Measurements from ENCODE around the gene METTL6. TPM values are rescaled to one million over a fixed set of nuclear protein-coding genes. Genes with fewer than 3 reads are reported as not detected.
"Not testable (repeated sequence)": the region's sequence is repeated elsewhere in the genome, so short reads cannot be mapped to it uniquely, and the experiment has no call there.

Gene METTL6
- total and polyA plus RNA-seq, 2 of the 4 experiments (the other 2 are of a cell fraction): 15.4 to 21.5 TPM

DNA sequence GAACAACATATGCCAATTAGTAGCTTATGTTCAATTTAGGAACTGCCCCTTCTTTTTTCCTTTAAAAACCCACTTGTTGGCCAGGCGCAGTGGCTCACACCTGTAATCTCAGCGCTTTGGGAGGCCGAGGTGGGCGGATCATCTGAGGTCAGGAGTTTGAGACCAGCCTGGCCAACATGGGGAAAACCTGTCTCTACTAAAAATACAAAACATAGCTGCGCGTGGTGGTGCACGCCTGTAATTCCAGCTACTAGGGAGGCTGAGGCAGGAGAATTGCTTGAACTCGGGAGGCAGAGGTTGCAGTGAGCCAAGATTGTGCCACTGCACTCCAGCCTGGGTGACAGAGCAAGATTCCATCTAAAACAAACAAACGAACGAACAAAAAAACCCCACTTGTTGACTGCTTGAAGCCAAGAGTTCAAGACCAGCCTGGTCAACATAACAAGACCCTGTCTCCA, 42.1 kb downstream of the METTL6 start:
- H2BK120ac ChIP-seq (ENCODE audit: low read depth, low read length); H3K56ac ChIP-seq (ENCODE audit: extremely low read depth, insufficient read depth, low read length); H3K4me3 ChIP-seq (ENCODE audit: insufficient read depth, low read depth, low read length); CTCF ChIA-PET; H3K27ac ChIP-seq (ENCODE audit: insufficient read depth, low read length); H3K9me1 ChIP-seq (ENCODE audit: insufficient read depth, low read length); intact Hi-C loops (cut with micrococcal nuclease); H4K5ac ChIP-seq (ENCODE audit: low read depth, low read length); H3K4me1 ChIP-seq (ENCODE audit: control insufficient read depth, insufficient read depth, low read length); H2BK15ac ChIP-seq (ENCODE audit: low read depth, low read length); H4K8ac ChIP-seq (ENCODE audit: low read depth in 2 of 2, low read length in 2 of 2); H3K27me3 ChIP-seq (ENCODE audit: control insufficient read depth, insufficient read depth, low read length); H3K14ac ChIP-seq (replicated peaks; ENCODE audit: low read depth, low read length); H2BK20ac ChIP-seq (ENCODE audit: low read depth, low read length); H3K4me2 ChIP-seq (ENCODE audit: low read depth, low read length); H2AFZ ChIP-seq (replicated peaks; ENCODE audit: low read length, poor library complexity); H3K23ac ChIP-seq (ENCODE audit: low read depth, low read length); H2AK9ac ChIP-seq (replicated peaks; ENCODE audit: low read depth, low read length, poor library complexity); H3K4ac ChIP-seq (ENCODE audit: low read depth, low read length); H4K91ac ChIP-seq (ENCODE audit: insufficient read depth, low read depth, low read length); H3K9ac ChIP-seq (ENCODE audit: low read depth, low read length); BruUV-seq (replicated peaks); POLR2A ChIA-PET (ENCODE audit: unreplicated experiment); H3K79me1 ChIP-seq (ENCODE audit: low read depth in 1 of 2, low read length in 2 of 2); H3K36me3 ChIP-seq (ENCODE audit: control insufficient read depth, insufficient read depth, low read length); H3K9me3 ChIP-seq (ENCODE audit: control insufficient read depth, insufficient read depth, low read length); DNase-seq; ATAC-seq (ENCODE audit: low read depth); dilution Hi-C loops (cut with HindIII; ENCODE audit: low sequenced_read_pairs, unreplicated experiment); H3K18ac ChIP-seq (ENCODE audit: low read depth, low read length); H2BK5ac ChIP-seq (ENCODE audit: low read depth, low read length, poor library complexity, severe bottlenecking); H2AK5ac ChIP-seq (ENCODE audit: low read depth, low read length); H4K20me1 ChIP-seq (ENCODE audit: insufficient read depth, low read length): not testable (repeated sequence)
- in situ Hi-C loops (cut with MboI; ENCODE audit: low sequenced_read_pairs): loop anchor here (25.0 kb wide), 1 partner anchor 273 kb away; no protein-coding TSS in a partner anchor
- 21% methylated on average over 2 of the region's 10 CpGs; no CpG with 5 or more reads in 1 of the 2 experiments for WGBS, 2 experiments (ENCODE audit: extremely low coverage in 2 of 2, insufficient read length in 1 of 2)
